Activated T-helper 2 cell treated with anti-CD3 and anti-CD28 coated beads, Interferon-gamma antibody, Interleukin-2, Interleukin-4, amounts not matched to agents 10 μg/mL and 5 μg/mL and 100 μg/mL, durations not matched to agents 14 hours and 24 hours and 36 hours (primary cell): Measurements from ENCODE around the gene ERBB4. TPM values are rescaled to one million over a fixed set of nuclear protein-coding genes. Genes with fewer than 3 reads are reported as not detected.

Source experiments
- DNase-seq: peaks from one replicate; pipeline ENCODE4 v3.0.0; 2021; ENCODE audit warnings: low spot score
- H3K27ac Mint-ChIP-seq: one replicate; pipeline ENCODE4 v1.8.0; 2021; ENCODE audit warnings: mixed read lengths
- H3K27me3 Mint-ChIP-seq: one replicate; pipeline ENCODE4 v1.8.0; 2021; ENCODE audit warnings: low read depth, mixed read lengths
- H3K36me3 Mint-ChIP-seq: one replicate; pipeline ENCODE4 v1.8.0; 2021; ENCODE audit warnings: low read depth, mixed read lengths
- H3K4me1 Mint-ChIP-seq: one replicate; pipeline ENCODE4 v1.8.0; 2021; ENCODE audit warnings: low read depth, mixed read lengths
- H3K4me3 Mint-ChIP-seq: one replicate; pipeline ENCODE4 v1.8.0; 2021; ENCODE audit warnings: low read depth, mild to moderate bottlenecking, moderate library complexity, mixed read lengths
- H3K9me3 Mint-ChIP-seq: one replicate; pipeline ENCODE4 v1.8.0; 2021; ENCODE audit warnings: mixed read lengths
- intact Hi-C: fragments of 100-400 bp; cut with micrococcal nuclease; formaldehyde crosslinking; loops from one replicate; pipeline ENCODE4 v1.15.1; 2023
- total RNA-seq: library from RNA; stranded (reverse); gene quantifications from 2 replicates; pipeline ENCODE4 v1.2.3, GENCODE V29; 2022

The ERBB4 gene
- total RNA-seq, 1 donor from 2014 or later, result not detected

- H3K4me1 Mint-ChIP-seq, result peaks cover 4% of the 10 kb centered on the region
- H3K4me3 Mint-ChIP-seq, result no peak overlapping the region
- DNase-seq, result no peak
- no peaks in the 10 kb centered on the region for H3K9me3 Mint-ChIP-seq
- no peaks in the 10 kb centered on the region for H3K27me3 Mint-ChIP-seq
- intact Hi-C loops, result no loop called here
- H3K27ac Mint-ChIP-seq, result no peak overlapping the region
- H3K36me3 Mint-ChIP-seq, result no peaks in the 10 kb centered on the region
These were observed 462.1 kb downstream of the ERBB4 start for GRCh38 chr2:212076456-212076855.

- peaks cover 4% of the 10 kb centered on the region for H3K4me1 Mint-ChIP-seq
- no peaks in the 10 kb centered on the region for H3K9me3 Mint-ChIP-seq
- no peaks in the 10 kb centered on the region for H3K36me3 Mint-ChIP-seq
- no peak overlapping the region for H3K27ac Mint-ChIP-seq
- H3K27me3 Mint-ChIP-seq, result no peaks in the 10 kb centered on the region
- DNase-seq, result no peak
- intact Hi-C loops, result no loop called here
- no peak overlapping the region for H3K4me3 Mint-ChIP-seq
These were observed 465.2 kb downstream of the ERBB4 start for GRCh38 chr2:212073360-212073759.

DNA sequence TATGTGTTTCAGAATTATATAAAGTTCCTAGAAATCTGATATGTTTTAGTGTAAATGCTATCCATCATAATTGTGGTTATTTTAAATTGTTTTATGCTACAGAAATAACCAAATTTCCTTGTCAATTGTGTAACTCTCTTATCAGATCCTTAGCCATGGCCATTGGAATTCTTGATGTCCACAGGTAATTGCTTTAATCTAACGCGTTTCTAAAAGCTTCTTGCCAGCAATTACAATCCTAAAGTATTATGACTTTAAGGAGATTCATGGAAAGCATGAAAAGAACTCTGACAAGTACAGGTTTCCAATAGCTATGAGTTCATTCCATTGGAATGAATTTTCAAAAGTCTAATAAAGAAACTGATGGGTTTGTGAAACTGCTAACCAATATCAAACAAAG, 472.1 kb downstream of the ERBB4 start:
- DNase-seq, result no peak
- Mint-ChIP-seq H3K27me3 (no peaks in the 10 kb centered on the region), H3K4me1 (no peaks in the 10 kb centered on the region), H3K9me3 (no peaks in the 10 kb centered on the region), H3K27ac (no peak overlapping the region), H3K4me3 (no peak overlapping the region), H3K36me3 (no peaks in the 10 kb centered on the region)
- intact Hi-C loops, result no loop called here

- no peaks in the 10 kb centered on the region for H3K4me1 Mint-ChIP-seq
- intact Hi-C loops, result no loop called here
- no peak for DNase-seq
- no peaks in the 10 kb centered on the region for H3K9me3 Mint-ChIP-seq
- H3K36me3 Mint-ChIP-seq, result no peaks in the 10 kb centered on the region
- H3K27ac Mint-ChIP-seq, result no peak overlapping the region
- H3K27me3 Mint-ChIP-seq, result no peaks in the 10 kb centered on the region
- H3K4me3 Mint-ChIP-seq, result no peak overlapping the region
These were observed 474.3 kb downstream of the ERBB4 start for GRCh38 chr2:212064318-212064717.

GRCh38 chr2:212052412-212053159, 486.0 kb downstream of the ERBB4 start:
- peaks cover 8% of the 10 kb centered on the region for H3K4me1 Mint-ChIP-seq
- H3K36me3 Mint-ChIP-seq, result no peaks in the 10 kb centered on the region
- no peak overlapping the region for H3K27ac Mint-ChIP-seq
- H3K27me3 Mint-ChIP-seq, result no peaks in the 10 kb centered on the region
- no peak for DNase-seq
- peaks cover 36% of the 10 kb centered on the region for H3K9me3 Mint-ChIP-seq
- intact Hi-C loops, result no loop called here
- no peak overlapping the region for H3K4me3 Mint-ChIP-seq

DNA sequence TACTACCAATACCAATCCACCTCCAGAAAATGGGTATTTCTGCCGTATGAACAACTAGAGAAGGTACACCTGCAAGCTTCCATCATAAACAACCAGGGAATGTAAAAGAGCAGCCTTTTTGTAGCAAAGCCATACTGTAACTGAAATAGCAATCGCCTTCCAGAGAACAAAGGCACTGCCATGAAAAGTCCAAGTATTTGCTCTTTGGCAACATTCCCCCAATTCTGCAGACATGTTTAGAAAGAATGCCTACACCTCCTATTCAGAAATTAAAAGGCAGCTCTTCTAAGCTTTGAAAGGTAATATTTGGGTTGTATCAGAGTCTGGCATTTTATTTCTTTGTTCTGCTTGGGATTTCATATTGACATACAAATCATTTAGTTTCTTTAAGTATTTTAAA, 487.7 kb downstream of the ERBB4 start:
- DNase-seq, result no peak
- H3K27me3 Mint-ChIP-seq, result no peaks in the 10 kb centered on the region
- H3K27ac Mint-ChIP-seq, result no peak overlapping the region
- intact Hi-C loops, result no loop called here
- peaks cover 23% of the 10 kb centered on the region for H3K9me3 Mint-ChIP-seq
- H3K4me1 Mint-ChIP-seq, result peaks cover 8% of the 10 kb centered on the region
- H3K36me3 Mint-ChIP-seq, result no peaks in the 10 kb centered on the region
- no peak overlapping the region for H3K4me3 Mint-ChIP-seq

DNA sequence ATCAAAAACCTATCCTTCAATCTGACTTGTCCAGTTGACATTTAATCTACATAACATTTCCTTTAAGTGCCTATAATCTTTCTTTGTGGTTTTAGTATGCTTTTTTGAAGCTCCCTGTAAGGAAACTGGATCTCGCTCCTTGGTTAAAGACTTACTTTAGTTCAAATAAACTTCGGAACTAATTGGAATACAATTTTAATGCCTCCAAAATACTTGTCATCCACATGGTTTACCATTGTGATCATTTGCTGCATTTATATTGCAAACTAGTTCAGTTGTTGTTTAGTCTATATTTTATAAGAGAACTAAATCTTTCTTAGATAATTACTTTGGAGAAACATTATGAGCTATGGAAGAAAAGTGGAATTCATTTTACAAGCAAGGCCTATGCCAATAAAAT, 496.0 kb downstream of the ERBB4 start:
- H3K4me1 Mint-ChIP-seq, result no peaks in the 10 kb centered on the region
- no peak overlapping the region for H3K4me3 Mint-ChIP-seq
- no peaks in the 10 kb centered on the region for H3K36me3 Mint-ChIP-seq
- intact Hi-C loops, result no loop called here
- H3K27me3 Mint-ChIP-seq, result no peaks in the 10 kb centered on the region
- DNase-seq, result no peak
- H3K9me3 Mint-ChIP-seq, result no peaks in the 10 kb centered on the region
- no peak overlapping the region for H3K27ac Mint-ChIP-seq

GRCh38 chr2:212037062-212037461, 501.5 kb downstream of the ERBB4 start:
- Mint-ChIP-seq H3K4me1 (no peaks in the 10 kb centered on the region), H3K27me3 (no peaks in the 10 kb centered on the region), H3K27ac (no peak overlapping the region), H3K36me3 (no peaks in the 10 kb centered on the region), H3K9me3 (no peaks in the 10 kb centered on the region), H3K4me3 (no peak overlapping the region)
- DNase-seq, result no peak
- intact Hi-C loops, result no loop called here

DNA sequence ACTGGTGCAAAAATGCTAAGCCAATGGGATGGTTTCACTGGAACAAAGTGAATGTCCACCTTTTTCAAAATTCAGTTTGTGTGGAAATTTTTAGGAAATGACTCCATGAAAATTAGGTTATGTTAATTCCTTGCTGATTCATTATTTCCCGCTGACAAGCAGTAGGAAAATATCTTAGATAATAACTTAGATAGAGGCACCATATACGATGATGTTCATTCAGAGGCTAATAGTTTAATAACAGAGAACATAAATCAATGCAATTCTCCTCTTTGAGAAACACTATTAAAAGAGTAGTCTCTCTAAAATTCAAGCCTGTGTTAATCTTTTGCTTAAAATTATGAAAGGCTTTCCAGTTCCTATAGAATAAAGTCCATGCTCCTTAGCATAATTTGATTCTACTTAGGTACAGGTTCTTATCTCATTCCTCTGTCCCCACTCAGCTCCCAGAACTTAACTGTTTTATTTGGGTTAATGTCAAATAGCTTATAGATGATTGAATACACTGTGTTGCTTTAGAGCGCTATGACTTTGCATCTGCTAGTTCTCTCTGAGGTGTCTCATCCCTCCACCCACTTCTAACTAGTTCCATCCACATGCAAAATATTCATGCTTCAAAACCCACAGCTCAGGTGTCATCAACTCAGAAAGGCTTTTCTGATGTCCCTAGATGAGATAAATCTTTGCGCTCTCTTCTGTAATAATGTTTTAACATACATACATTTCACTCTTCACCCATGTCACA, 503.6 kb downstream of the ERBB4 start:
- intact Hi-C loops, result no loop called here
- H3K36me3 Mint-ChIP-seq, result no peaks in the 10 kb centered on the region
- no peaks in the 10 kb centered on the region for H3K4me1 Mint-ChIP-seq
- no peaks in the 10 kb centered on the region for H3K9me3 Mint-ChIP-seq
- H3K4me3 Mint-ChIP-seq, result no peak overlapping the region
- no peaks in the 10 kb centered on the region for H3K27me3 Mint-ChIP-seq
- DNase-seq, result no peak
- no peak overlapping the region for H3K27ac Mint-ChIP-seq

- H3K27me3 Mint-ChIP-seq, result no peaks in the 10 kb centered on the region
These were observed 504.7 kb downstream of the ERBB4 start for GRCh38 chr2:212033888-212034287.

GRCh38 chr2:212032536-212033219, 505.9 kb downstream of the ERBB4 start:
- H3K9me3 Mint-ChIP-seq, result no peaks in the 10 kb centered on the region
- H3K36me3 Mint-ChIP-seq, result no peaks in the 10 kb centered on the region
- no peaks in the 10 kb centered on the region for H3K4me1 Mint-ChIP-seq
- H3K4me3 Mint-ChIP-seq, result no peak overlapping the region
- intact Hi-C loops, result no loop called here
- no peak for DNase-seq
- no peaks in the 10 kb centered on the region for H3K27me3 Mint-ChIP-seq
- H3K27ac Mint-ChIP-seq, result no peak overlapping the region

More at GRCh38 chr2:212033888-212034287, 504.7 kb downstream of the ERBB4 start:
- DNase-seq, result no peak
- intact Hi-C loops, result no loop called here
- H3K4me1 Mint-ChIP-seq, result no peaks in the 10 kb centered on the region
- no peak overlapping the region for H3K27ac Mint-ChIP-seq
- H3K9me3 Mint-ChIP-seq, result no peaks in the 10 kb centered on the region
- H3K4me3 Mint-ChIP-seq, result no peak overlapping the region
- no peaks in the 10 kb centered on the region for H3K36me3 Mint-ChIP-seq

- intact Hi-C loops, result no loop called here
- H3K36me3 Mint-ChIP-seq, result no peaks in the 10 kb centered on the region
- no peaks in the 10 kb centered on the region for H3K4me1 Mint-ChIP-seq
- no peaks in the 10 kb centered on the region for H3K27me3 Mint-ChIP-seq
- no peaks in the 10 kb centered on the region for H3K9me3 Mint-ChIP-seq
- H3K4me3 Mint-ChIP-seq, result no peak overlapping the region
- H3K27ac Mint-ChIP-seq, result no peak overlapping the region
- no peak for DNase-seq
These were observed 506.6 kb downstream of the ERBB4 start for GRCh38 chr2:212032032-212032431.

- Mint-ChIP-seq H3K9me3 (no peaks in the 10 kb centered on the region), H3K4me3 (no peak overlapping the region), H3K4me1 (no peaks in the 10 kb centered on the region), H3K27me3 (no peaks in the 10 kb centered on the region), H3K36me3 (no peaks in the 10 kb centered on the region), H3K27ac (no peak overlapping the region)
- intact Hi-C loops, result no loop called here
- DNase-seq, result no peak
These were observed 507.9 kb downstream of the ERBB4 start for GRCh38 chr2:212030709-212031108.
